OCI-LY1 (cell line): ENCODE measurements around the gene EIF2B1.

Source experiments
- CTCF ChIP-seq: fragments of 200-600 bp; sonication (generic), shearing (Covaris generic); IDR thresholded peaks from 2 replicates; pipeline ENCODE4 v1.5.1; 2017; ENCODE audit warnings: mild to moderate bottlenecking, antibody characterized with exemption, low read length, moderate library complexity, mixed read lengths
- EZH2 ChIP-seq: fragments of 200-600 bp; sonication (generic), shearing (Covaris generic); IDR thresholded peaks from 2 replicates; pipeline ENCODE4 v1.8.0; 2017; ENCODE audit warnings: borderline replicate concordance, mixed run types, mild to moderate bottlenecking, antibody characterized with exemption, low read length, moderate library complexity, mixed read lengths

DNA sequence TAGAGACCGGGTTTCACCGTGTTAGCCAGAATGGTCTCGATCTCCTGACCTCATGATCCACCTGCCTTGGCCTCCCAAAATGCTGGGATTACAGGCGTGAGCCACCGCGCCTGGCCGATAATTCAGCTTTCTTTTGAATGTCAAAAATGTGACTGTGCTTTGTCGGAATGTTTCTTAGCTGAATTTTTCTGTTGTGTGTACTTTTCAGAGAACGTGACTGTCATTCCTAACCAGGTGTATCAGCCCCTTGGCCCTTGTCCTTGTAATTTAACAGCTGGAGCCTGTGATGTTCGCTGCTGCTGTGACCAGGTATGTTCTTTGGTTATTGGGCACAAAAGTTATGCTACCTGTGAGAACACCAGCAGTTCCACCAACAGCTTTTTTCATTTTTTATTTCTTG is 45.5 kb upstream of the EIF2B1 start:
- no peak for TF ChIP-seq EZH2
- TF ChIP-seq CTCF = no peak
